ENCODE results near the gene KIAA0513. TPM values are rescaled to one million over a fixed set of nuclear protein-coding genes. Genes with fewer than 3 reads are reported as not detected.

The KIAA0513 gene
- total and polyA plus RNA-seq, 10 of the 15 experiments (the other 5 are each of a cell fraction or from before 2014, with no cell fraction given), result 0.14 to 5.8 (median 2.0) TPM

DNA sequence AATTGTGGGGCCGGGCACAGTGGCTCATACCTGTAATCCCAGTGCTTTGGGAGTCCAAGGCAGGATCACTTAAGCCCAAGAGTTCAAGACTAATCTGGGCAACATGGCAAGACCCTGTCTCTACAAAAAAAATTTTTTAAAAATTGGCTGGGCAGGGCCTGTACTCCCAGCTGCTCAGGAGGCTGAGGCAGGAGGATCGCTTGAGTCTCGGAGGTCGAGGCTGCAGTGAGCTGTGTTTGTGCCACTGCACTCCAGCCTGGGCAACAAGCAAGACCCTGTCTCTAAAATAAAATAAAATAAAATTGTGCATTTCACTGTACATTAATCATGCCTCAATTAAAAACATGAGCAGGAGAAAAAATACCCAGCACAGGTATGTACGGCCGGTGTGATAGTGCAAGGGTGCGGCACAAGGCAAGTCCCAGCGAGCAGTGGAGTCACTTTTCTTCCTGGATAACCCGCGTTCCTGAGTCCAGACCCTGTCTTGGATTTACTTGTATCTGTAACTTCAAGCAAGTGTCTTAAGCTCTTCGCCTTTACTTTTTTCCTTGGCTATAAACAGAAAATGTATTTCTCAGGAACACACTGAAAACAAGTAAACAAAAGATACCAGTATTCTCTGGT lies 27.6 kb upstream of the KIAA0513 start:
- SMC1A ChIA-PET (ENCODE audit: uncharacterized antibody, unreplicated experiment), result no interaction called here
- DNase-seq (ENCODE audit: low read depth, low spot score) (no peak), ATAC-seq (no peak), FAIRE-seq (no peak)
- peaks cover under 1 to 2% of the 10 kb centered on the region in 2 experiments; a peak in 3 of 4 replicates for H3K36me3 ChIP-seq (ENCODE audit: control insufficient read depth in 2 of 2, insufficient read depth in 2 of 2, low read length in 1 of 2)
- POLR2A ChIA-PET, result interaction anchor here (0.6 kb wide), 1 partner anchor 126 kb away, joined by 5 read pairs; no protein-coding TSS in a partner anchor
- RAD21 ChIA-PET (ENCODE audit: unreplicated experiment), result no interaction called here
- CTCF ChIA-PET, result interaction anchor here (0.5 kb wide), 1 partner anchor 125 kb away, joined by 3 read pairs; no protein-coding TSS in a partner anchor
- no peaks in the 10 kb centered on the region for H3K27me3 ChIP-seq (replicated peaks in 1 of 2; ENCODE audit: control insufficient read depth in 2 of 2, insufficient read depth in 2 of 2, low read length in 1 of 2)
- 98% methylated on average over 11 of the region's 11 CpGs for WGBS (ENCODE audit: insufficient coverage, insufficient replicate concordance, low lambda C conversion rate, missing lambda C conversion rate)
- intact Hi-C loops (cut with micrococcal nuclease; ENCODE audit: unreplicated experiment) (no loop called here), in situ Hi-C loops (cut with MboI) (no loop called here)
- H4K20me1 ChIP-seq (ENCODE audit: control insufficient read depth, insufficient read depth), result no peaks in the 10 kb centered on the region
- H3K4me3 ChIP-seq, result no peak overlapping the region
- H3K9ac ChIP-seq (ENCODE audit: control insufficient read depth, insufficient read depth, low read length), result no peak overlapping the region
- no peaks in the 10 kb centered on the region; the same call in 1 of the 2 replicates for H3K4me1 ChIP-seq (ENCODE audit: control insufficient read depth, insufficient read depth, low read length)
- H3K27ac ChIP-seq (ENCODE audit: control insufficient read depth, insufficient read depth), result no peak overlapping the region
- H3K9me3 ChIP-seq (replicated peaks; ENCODE audit: control insufficient read depth, insufficient read depth, low read length), result no peaks in the 10 kb centered on the region
- no TSS peak for BruUV-seq (replicated peaks)
- H3K4me2 ChIP-seq (ENCODE audit: control insufficient read depth, insufficient read depth), result no peak overlapping the region
- H2AFZ ChIP-seq (ENCODE audit: control insufficient read depth, low read depth, low read length), result no peak overlapping the region
- no peak for TF ChIP-seq DPF2 (IDR thresholded peaks at IDR 0.05)
- TF ChIP-seq ESRRA (IDR thresholded peaks at IDR 0.05; ENCODE audit: low read length), result no peak
- no peak for TF ChIP-seq ELK1 (IDR thresholded peaks at IDR 0.05; ENCODE audit: low read depth, low read length)
- TF ChIP-seq RUNX3 (IDR thresholded peaks at IDR 0.05; ENCODE audit: low read length), result no peak
- no peak for TF ChIP-seq EGR1 (IDR thresholded peaks at IDR 0.05; ENCODE audit: borderline replicate concordance in 1 of 2, low read depth in 2 of 2, low read length in 2 of 2)
- TF ChIP-seq SMC3 (IDR thresholded peaks at IDR 0.05; ENCODE audit: borderline replicate concordance, low read length), result no peak
- no peak for TF ChIP-seq SUZ12 (IDR thresholded peaks at IDR 0.05; ENCODE audit: unreplicated experiment)
- no peak for TF ChIP-seq ZNF592 (IDR thresholded peaks at IDR 0.05)
- H3K79me2 ChIP-seq (ENCODE audit: control insufficient read depth, insufficient read depth, low read length), result peaks cover 32% of the 10 kb centered on the region

Data from GM12878 (cell line).